ENCODE results near the gene PPM1H.

Gene PPM1H

DNA sequence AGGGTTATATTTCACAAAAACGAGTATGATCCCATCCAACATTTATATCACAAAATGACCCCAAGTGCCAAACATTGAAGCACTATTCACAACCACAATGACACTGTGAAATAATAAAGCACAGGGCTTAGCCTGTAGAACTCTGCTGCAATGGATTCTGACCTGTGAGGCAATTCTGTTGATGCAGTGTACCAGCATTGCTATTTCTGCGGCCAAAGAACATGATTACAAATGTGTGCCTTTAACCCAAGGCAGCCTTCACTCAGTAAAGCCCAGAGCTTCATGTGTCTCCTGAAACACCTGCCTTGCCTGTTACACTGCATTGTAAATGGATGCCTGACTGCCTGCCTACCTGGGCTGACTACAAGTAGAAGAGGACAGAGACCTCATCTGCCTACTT, 158.0 kb downstream of the PPM1H start:
- no peak for TF ChIP-seq CTCF (IDR thresholded peaks at IDR 0.05; ENCODE audit: borderline replicate concordance, insufficient read depth, low read depth, low read length)
- H3K4me3 ChIP-seq (ENCODE audit: low read depth, low read length), result no peak overlapping the region

GRCh38 chr12:62776575-62776974, 158.4 kb downstream of the PPM1H start:
- TF ChIP-seq CTCF (IDR thresholded peaks at IDR 0.05; ENCODE audit: borderline replicate concordance, insufficient read depth, low read depth, low read length), result no peak
- no peak overlapping the region for H3K4me3 ChIP-seq (ENCODE audit: low read depth, low read length)

DNA sequence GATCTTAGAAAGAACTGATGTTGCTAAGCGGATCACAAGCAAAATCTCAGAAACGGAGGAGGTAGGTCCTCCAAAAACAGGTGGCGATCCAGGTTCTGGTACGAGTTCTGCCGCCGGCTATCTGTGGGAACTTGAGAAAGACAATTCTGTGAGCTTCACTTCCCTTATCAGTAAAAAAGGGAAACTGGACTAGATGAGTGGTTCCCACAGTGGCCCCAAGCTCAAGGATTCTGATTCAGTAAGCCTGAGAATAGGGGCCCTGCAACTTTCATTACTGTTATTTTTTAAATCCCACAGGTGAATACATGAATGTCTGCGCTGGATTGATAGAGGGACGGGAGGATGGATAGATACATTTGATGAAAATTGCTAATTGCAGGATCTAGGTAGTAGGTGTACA, 160.2 kb downstream of the PPM1H start:
- no peak for TF ChIP-seq CTCF (IDR thresholded peaks at IDR 0.05; ENCODE audit: borderline replicate concordance, insufficient read depth, low read depth, low read length)
- no peak overlapping the region for H3K4me3 ChIP-seq (ENCODE audit: low read depth, low read length)

- TF ChIP-seq CTCF (IDR thresholded peaks at IDR 0.05; ENCODE audit: borderline replicate concordance, insufficient read depth, low read depth, low read length), result no peak
- no peak overlapping the region for H3K4me3 ChIP-seq (ENCODE audit: low read depth, low read length)
Observed at GRCh38 chr12:62772416-62772955, 162.5 kb downstream of the PPM1H start.

DNA sequence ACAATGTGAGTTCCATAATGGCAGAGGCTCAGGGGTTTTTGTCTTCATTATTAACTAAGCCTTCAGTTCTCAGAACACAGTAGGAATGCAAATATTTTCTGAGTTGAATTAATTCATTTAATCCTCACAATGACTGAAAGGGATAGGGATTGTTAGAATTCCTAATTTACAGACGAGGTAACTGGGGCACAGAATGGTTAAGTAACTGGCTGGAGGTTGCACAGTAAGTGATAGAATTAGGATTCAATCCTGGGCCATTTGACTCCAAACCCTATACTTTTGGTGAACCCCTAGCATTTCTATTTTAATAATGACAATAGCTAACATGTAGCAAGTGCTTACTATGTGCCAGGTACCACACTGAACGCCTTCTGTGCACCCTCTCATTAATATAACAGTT, 163.1 kb downstream of the PPM1H start:
- H3K4me3 ChIP-seq (ENCODE audit: low read depth, low read length), result no peak overlapping the region
- TF ChIP-seq CTCF (IDR thresholded peaks at IDR 0.05; ENCODE audit: borderline replicate concordance, insufficient read depth, low read depth, low read length), result no peak

- H3K4me3 ChIP-seq (ENCODE audit: low read depth, low read length), result no peak overlapping the region
- TF ChIP-seq CTCF (IDR thresholded peaks at IDR 0.05; ENCODE audit: borderline replicate concordance, insufficient read depth, low read depth, low read length), result no peak
Observed at GRCh38 chr12:62770381-62770780, 164.6 kb downstream of the PPM1H start.

DNA sequence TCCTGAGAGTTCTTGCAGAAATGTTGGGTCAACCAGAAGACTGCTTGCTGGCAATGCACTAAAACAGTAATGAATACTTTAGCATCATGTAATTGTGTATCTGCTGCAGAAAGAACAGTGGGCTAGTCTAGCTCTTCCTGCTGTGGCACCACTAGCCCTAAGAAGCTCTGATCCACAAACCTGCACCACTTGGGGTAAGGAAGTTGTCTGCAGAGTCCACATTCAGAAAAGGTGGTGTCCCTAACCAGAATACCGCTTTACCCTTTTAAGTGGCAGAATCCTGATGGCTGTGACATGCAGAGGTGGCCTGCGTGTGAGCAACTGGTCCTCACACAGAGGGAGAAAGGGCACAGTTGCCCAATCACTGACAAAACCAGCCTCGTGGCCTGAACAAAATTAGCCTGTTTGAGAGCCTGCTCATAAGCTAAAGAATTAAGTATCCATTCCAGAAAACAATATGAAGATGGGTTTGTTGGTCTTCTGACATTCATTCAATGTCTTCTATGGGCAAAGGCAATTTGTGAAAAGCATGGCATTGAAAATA, 165.8 kb downstream of the PPM1H start:
- TF ChIP-seq CTCF (IDR thresholded peaks at IDR 0.05; ENCODE audit: borderline replicate concordance, insufficient read depth, low read depth, low read length), result no peak
- no peak overlapping the region for H3K4me3 ChIP-seq (ENCODE audit: low read depth, low read length)

Data from GM12875 (cell line).